Prostate gland (tissue), 2 donors: ENCODE data around the gene FMN2.

Source experiments
- POLR2A ChIP-seq: fragments of 450-650 bp; IDR thresholded peaks from one replicate; pipeline ENCODE4 v1.6.1; 2016; ENCODE audit warnings: antibody characterized with exemption, mild to moderate bottlenecking
- POLR2AphosphoS5 ChIP-seq: sonication (generic); formaldehyde crosslinking; IDR thresholded peaks from one replicate; pipeline ENCODE4 v1.6.1; 2017; ENCODE audit warnings: antibody characterized with exemption
- TF ChIP-seq, protein P1 (sequence below), 4 experiments: fragments of 200-600 bp in 2 of 4; fragments of 450-650 bp in 2 of 4; sonication (generic) in 2 of 4; IDR thresholded peaks; 1 replicate in 3 of 4; 2 replicates in 1 of 4; pipeline ENCODE4 v1.5.1; 2016 to 2019; ENCODE audit warnings: antibody characterized with exemption in 4 of 4, mild to moderate bottlenecking in 2 of 4, moderate library complexity in 2 of 4

DNA sequence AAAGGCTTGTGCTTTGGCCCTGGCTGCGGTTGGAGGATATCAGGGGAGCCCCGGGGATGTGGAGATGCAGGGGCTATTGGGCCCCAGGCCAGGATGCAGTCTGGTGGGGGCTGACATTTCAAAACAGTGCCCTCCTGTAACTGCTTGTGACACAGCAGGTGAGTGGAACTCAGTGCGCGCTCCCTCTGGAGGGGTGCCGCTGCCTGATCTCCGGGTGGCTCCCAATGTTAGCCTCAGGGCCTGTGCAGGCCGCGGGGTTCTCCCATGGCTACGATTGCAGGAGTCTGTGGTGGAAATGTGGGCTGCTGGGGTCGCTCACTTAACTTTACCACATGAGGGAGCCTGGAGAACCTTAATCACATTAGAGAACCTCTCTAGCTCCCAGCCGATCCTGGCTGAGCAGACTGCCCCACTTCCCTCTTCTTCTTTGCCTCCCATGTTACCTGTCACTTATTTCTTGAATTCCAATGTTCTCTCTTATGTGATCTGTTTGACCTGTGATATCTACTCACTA is 163.2 kb downstream of the FMN2 start:
- TF ChIP-seq, protein P1, sequence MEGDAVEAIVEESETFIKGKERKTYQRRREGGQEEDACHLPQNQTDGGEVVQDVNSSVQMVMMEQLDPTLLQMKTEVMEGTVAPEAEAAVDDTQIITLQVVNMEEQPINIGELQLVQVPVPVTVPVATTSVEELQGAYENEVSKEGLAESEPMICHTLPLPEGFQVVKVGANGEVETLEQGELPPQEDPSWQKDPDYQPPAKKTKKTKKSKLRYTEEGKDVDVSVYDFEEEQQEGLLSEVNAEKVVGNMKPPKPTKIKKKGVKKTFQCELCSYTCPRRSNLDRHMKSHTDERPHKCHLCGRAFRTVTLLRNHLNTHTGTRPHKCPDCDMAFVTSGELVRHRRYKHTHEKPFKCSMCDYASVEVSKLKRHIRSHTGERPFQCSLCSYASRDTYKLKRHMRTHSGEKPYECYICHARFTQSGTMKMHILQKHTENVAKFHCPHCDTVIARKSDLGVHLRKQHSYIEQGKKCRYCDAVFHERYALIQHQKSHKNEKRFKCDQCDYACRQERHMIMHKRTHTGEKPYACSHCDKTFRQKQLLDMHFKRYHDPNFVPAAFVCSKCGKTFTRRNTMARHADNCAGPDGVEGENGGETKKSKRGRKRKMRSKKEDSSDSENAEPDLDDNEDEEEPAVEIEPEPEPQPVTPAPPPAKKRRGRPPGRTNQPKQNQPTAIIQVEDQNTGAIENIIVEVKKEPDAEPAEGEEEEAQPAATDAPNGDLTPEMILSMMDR (IDR thresholded peaks at IDR 0.05), result no peak
- TF ChIP-seq POLR2A, result no peak
- TF ChIP-seq POLR2AphosphoS5, result no peak
